COLO668 (cell line): ENCODE results near the gene TIA1.
"Not testable (repeated sequence)": the region's sequence is repeated elsewhere in the genome, so short reads cannot be mapped to it uniquely, and the experiment has no call there.

Experiments used
- DNase-seq: peaks from one replicate; lab custom pipeline; 2025; ENCODE audit not compliant: unreplicated experiment; lab: John Stamatoyannopoulos, UW

The TIA1 gene

DNA sequence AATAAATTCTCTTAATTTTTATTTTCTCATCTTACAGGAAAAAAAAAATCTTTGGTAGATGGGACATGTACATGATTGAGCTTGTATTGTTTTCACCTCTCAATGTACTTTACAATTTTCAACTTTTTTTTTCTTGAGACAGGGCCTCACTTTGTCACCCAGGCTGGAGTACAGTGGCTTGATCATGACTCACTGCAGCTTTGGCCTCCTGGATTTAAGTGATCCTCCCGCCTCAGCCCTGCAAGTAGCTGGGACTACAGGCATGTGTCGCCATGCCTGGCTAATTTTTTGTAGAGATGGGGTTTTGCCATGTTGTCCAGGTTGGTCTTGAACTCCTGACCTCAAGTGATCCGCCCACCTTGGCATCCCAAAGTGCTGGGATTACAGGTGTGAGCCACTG is 25.1 kb downstream of the TIA1 start:
- DNase-seq: not testable (repeated sequence)

- DNase-seq: no peak
These were observed 33.4 kb downstream of the TIA1 start for GRCh38 chr2:70214953-70215549.

- DNase-seq: no peak
These were observed 34.1 kb downstream of the TIA1 start for GRCh38 chr2:70214365-70214764.

GRCh38 chr2:70212298-70212932 is 36.0 kb downstream of the TIA1 start:
- DNase-seq: no peak

DNA sequence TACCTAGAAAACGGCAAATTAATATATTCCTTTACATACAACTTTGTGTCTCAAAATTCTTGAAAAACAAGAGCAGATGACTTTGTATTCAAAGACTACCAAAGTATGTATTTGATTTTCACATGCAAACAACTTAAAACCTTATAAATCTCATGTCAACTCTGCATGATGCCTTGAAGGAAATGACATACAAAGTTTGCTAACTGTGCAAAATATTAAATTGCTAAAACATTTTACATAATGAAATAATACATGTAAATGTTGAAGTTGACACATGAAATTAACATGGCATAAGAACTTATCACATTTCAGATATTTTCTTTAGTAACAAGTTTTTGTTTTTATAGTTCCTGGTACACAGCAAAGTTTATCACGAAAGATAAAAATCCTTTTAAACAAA is 36.8 kb downstream of the TIA1 start:
- no peak for DNase-seq

- DNase-seq: no peak
These were observed 44.0 kb downstream of the TIA1 start for GRCh38 chr2:70204452-70204851.

- no peak for DNase-seq
These were observed 45.3 kb downstream of the TIA1 start for GRCh38 chr2:70203086-70203485.

DNA sequence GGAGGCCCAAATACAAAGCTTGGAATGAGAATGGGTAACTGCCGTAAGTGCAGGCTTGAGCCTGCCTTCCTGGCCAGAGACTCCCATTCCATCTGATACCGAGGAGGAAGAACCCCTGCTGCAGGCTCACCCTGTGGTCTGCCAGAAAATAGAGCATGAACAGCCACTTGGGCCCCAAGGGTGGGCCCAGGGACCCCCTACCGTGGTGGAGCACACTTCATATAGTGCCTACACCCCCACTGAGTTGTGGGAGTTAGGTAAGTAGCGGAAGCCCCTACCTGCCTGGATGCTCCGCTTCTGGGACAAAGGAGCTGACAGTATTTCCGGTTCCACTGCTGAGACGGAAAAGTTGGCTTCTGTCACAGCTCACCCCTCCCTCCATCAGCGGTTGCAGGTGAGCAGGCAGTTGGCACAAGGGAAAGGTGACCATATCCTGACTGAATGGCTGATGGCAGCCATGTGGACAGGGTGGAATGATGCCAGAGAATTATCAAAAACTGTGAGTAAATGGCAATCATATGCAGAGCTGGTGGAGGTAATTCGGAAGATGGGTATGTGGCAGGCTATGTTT is 46.1 kb downstream of the TIA1 start:
- no peak for DNase-seq

GRCh38 chr2:70201831-70202230 is 46.6 kb downstream of the TIA1 start:
- DNase-seq: no peak

- DNase-seq: no peak
These were observed 47.1 kb downstream of the TIA1 start for GRCh38 chr2:70201225-70201768.

- DNase-seq: no peak
These were observed 49.0 kb downstream of the TIA1 start for GRCh38 chr2:70199320-70199864.

- no peak for DNase-seq
These were observed 55.9 kb downstream of the TIA1 start for GRCh38 chr2:70192516-70192915.

DNA sequence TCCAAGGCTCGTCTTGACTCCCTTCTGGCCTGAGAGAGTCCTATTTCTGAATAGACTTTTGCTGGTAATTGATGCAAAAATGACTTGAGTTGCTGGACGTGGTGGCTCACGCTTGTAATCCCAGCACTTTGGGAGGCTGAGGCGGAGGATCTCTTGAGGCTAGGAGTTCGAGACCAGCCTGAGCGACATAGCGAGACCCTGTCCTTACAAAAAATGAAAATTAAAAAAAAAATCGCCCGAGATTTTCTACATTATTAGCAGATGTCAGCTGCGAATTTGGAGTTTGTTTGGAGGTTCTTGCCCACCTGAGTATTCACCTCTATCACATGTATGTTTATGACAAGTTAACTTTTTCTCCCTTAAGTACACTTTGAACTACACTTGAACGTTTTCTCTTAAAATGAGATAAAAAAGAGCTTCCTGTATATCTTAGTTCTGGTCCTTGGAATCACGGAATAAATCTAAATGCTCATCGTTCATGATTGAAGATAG is 57.1 kb downstream of the TIA1 start:
- DNase-seq: no peak

- peak; percentile 94 for DNase-seq
These were observed 57.8 kb downstream of the TIA1 start, which contains the start of gene C2orf42 for GRCh38 chr2:70190418-70191243. C2orf42 (minus strand) TSS chr2:70191019; CDS start chr2:70181985, 9,034 bp downstream.

DNA sequence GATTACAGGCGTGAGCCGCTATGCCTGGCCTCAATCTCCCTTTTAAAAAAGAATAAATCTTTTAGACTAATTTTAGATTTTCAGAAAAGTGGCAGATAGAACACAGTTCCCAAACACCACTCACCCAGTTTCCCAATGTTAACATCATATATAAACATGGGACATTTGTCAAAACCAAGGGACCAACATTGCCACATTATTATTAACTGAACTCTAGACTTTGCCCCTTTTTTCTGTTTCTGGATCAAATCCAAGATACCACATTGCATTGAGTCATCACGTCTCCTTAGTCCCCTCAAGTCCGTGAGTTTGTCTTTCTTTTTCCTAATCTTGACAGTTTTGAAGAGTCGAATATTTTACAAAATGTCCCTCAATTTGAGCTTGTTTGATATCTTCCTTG is 60.0 kb downstream of the TIA1 start:
- DNase-seq: no peak

DNA sequence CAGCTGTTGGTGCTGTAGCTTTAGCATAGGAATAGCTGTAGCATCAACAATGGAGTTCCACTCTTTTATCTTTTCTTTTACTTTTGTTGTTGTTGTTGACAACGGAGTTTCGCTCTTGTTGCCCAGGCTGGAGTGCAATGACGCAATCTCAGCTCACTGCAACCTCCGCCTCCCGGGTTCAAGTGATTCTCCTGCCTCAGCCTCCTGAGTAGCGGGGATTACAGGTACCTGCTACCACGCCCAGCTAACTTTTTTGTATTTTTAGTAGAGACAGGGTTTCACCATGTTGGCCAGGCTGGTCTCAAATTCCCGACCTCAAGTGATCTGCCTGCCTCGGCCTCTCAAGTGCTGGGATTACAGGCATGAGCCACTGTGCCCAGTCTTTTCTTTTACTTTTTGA is 61.3 kb downstream of the TIA1 start:
- DNase-seq: not testable (repeated sequence)

GRCh38 chr2:70182689-70183088 is 65.7 kb downstream of the TIA1 start:
- no peak for DNase-seq

GRCh38 chr2:70181363-70181956 is 67.0 kb downstream of the TIA1 start:
- DNase-seq: no peak

DNA sequence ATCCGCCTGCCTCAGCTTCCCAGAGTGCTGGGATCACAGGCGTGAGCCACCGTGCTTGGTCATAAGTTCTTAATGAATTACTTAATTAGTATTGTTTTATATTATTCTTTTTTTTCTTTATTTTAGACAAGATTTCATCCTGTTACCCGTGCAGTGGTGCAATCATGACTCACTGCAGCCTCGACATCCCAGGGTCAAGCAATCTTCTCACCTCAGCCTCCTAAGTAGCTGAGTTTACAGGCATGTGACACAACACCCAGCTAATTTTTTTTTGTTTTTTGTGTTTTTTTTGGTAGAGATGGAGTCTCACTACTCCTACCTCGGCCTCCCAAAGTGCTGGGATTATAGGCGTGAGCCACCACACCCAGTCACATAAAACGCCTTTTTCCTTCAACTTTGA is 74.9 kb downstream of the TIA1 start:
- no peak for DNase-seq

DNA sequence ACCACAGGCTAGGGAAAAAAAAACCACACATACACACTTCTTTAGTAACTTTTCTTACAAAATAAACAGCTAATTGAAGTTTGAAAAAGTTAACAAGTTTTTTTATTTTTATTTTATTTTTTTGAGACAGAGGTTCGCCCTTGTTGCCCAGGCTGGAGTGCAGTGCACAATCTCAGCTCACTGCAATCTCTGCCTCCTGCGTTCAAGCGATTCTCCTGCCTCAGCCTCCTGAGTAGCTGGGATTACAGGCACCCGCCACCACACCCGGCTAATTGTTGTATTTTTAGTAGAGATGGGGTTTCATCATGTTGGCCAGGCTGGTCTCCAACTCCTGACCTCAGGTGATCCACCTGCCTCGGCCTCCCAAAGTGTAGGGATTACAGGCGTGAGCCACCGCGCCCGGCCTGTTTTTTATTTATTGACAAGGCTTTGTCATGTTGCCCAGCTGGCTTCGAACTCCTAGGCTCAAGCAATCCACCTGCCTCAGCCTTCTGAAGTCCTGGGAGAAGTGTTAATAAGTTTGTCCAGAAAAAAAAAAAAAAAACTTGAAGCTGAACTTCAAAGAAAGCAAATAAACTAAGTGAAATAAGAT is 78.7 kb downstream of the TIA1 start:
- not testable (repeated sequence) for DNase-seq
